ENCODE results near the gene TDRD7.

The TDRD7 gene

GRCh38 chr9:97527626-97528528 lies 116.0 kb downstream of the TDRD7 start:
- no peak for DNase-seq (ENCODE audit: low read depth in 2 of 2)

GRCh38 chr9:97528529-97529230 lies 116.8 kb downstream of the TDRD7 start:
- DNase-seq (ENCODE audit: low read depth in 2 of 2), result no peak

GRCh38 chr9:97529363-97530076 lies 117.6 kb downstream of the TDRD7 start:
- DNase-seq (ENCODE audit: low read depth in 2 of 2), result peak in 1 of 2 donors; percentile 8

GRCh38 chr9:97531888-97532376 lies 120.0 kb downstream of the TDRD7 start:
- DNase-seq (ENCODE audit: low read depth in 2 of 2), result no peak

- no peak for DNase-seq (ENCODE audit: low read depth in 2 of 2)
Observed at GRCh38 chr9:97534185-97534584, 122.3 kb downstream of the TDRD7 start.

GRCh38 chr9:97534961-97535594 lies 123.2 kb downstream of the TDRD7 start:
- no peak for DNase-seq (ENCODE audit: low read depth in 2 of 2)

- DNase-seq (ENCODE audit: low read depth in 2 of 2), result no peak
Observed at GRCh38 chr9:97535771-97536170, 123.9 kb downstream of the TDRD7 start.

GRCh38 chr9:97536480-97536879 lies 124.6 kb downstream of the TDRD7 start:
- DNase-seq (ENCODE audit: low read depth in 2 of 2), result no peak

- no peak for DNase-seq (ENCODE audit: low read depth in 2 of 2)
Observed at GRCh38 chr9:97543561-97543960, 131.7 kb downstream of the TDRD7 start.

GRCh38 chr9:97545486-97545885 lies 133.6 kb downstream of the TDRD7 start:
- no peak for DNase-seq (ENCODE audit: low read depth in 2 of 2)
